MM.1S (cell line): ENCODE measurements around the gene ZNF804A.

Experiments
- DNase-seq: peaks from one replicate; pipeline ENCODE4 v3.0.0-alpha.2; 2015
- H2AFZ ChIP-seq: fragments of 300-600 bp; sonication (generic); 2 replicates; pipeline ENCODE4 v1.6.0; 2016; ENCODE audit warnings: antibody characterized with exemption, low read length
- H3F3A ChIP-seq: fragments of 300-600 bp; sonication (generic); 2 replicates; pipeline ENCODE4 v1.6.1; 2016; ENCODE audit warnings: mild to moderate bottlenecking, antibody characterized with exemption, low read length, moderate library complexity, mixed read lengths; ENCODE audit not compliant: insufficient read depth
- H3K27ac ChIP-seq: fragments of 300-600 bp; sonication (generic); 2 replicates; pipeline ENCODE4 v1.5.1; 2016; ENCODE audit warnings: mild to moderate bottlenecking, low read length
- H3K27me3 ChIP-seq: fragments of 300-600 bp; sonication (generic); replicated peaks from 2 replicates; pipeline ENCODE4 v1.6.0; 2016; ENCODE audit warnings: low read length; ENCODE audit not compliant: insufficient read depth
- H3K36me3 ChIP-seq: fragments of 300-600 bp; sonication (generic); replicated peaks from 2 replicates; pipeline ENCODE4 v1.6.1; 2016; ENCODE audit warnings: mild to moderate bottlenecking, low read length, mixed read lengths; ENCODE audit not compliant: insufficient read depth
- H3K4me1 ChIP-seq: fragments of 300-600 bp; sonication (generic); 2 replicates; pipeline ENCODE4 v1.6.1; 2016; ENCODE audit warnings: low read length, mixed read lengths
- H3K4me2 ChIP-seq: fragments of 300-600 bp; sonication (generic); 2 replicates; pipeline ENCODE4 v1.6.0; 2016; ENCODE audit warnings: low read depth, low read length
- H3K4me3 ChIP-seq: fragments of 300-600 bp; sonication (generic); 2 replicates; pipeline ENCODE4 v1.5.1; 2016; ENCODE audit warnings: low read length, mixed read lengths
- H3K79me2 ChIP-seq: fragments of 300-600 bp; sonication (generic); 2 replicates; pipeline ENCODE4 v1.6.1; 2016; ENCODE audit warnings: mixed run types, low read length, mixed read lengths
- H3K9ac ChIP-seq: fragments of 300-600 bp; sonication (generic); 2 replicates; pipeline ENCODE4 v1.6.1; 2016; ENCODE audit warnings: low read length, mixed read lengths
- H3K9me2 ChIP-seq: fragments of 300-600 bp; sonication (generic); replicated peaks from 2 replicates; pipeline ENCODE4 v1.6.1; 2016; ENCODE audit warnings: mild to moderate bottlenecking, low read length, mixed read lengths; ENCODE audit not compliant: insufficient read depth
- H3K9me3 ChIP-seq: fragments of 300-600 bp; sonication (generic); replicated peaks from 2 replicates; pipeline ENCODE4 v1.6.1; 2016; ENCODE audit warnings: mild to moderate bottlenecking, low read length, mixed read lengths; ENCODE audit not compliant: insufficient read depth
- H4K20me1 ChIP-seq: fragments of 300-600 bp; sonication (generic); 2 replicates; pipeline ENCODE4 v1.6.1; 2016; ENCODE audit warnings: mild to moderate bottlenecking, low read length, moderate library complexity, mixed read lengths; ENCODE audit not compliant: insufficient read depth
- EZH2 ChIP-seq: fragments of 300-600 bp; sonication (generic); optimal IDR thresholded peaks from 2 replicates; pipeline ENCODE3; 2017; ENCODE audit warnings: low read depth, mild to moderate bottlenecking, antibody characterized with exemption, low read length, mixed read lengths
- EZH2phosphoT487 ChIP-seq: fragments of 300-600 bp; sonication (generic); IDR thresholded peaks from 2 replicates; pipeline ENCODE4 v1.6.1; 2018; ENCODE audit warnings: antibody characterized with exemption, low read length
- TF ChIP-seq, protein P1 (sequence below): fragments of 300-600 bp; sonication (generic); IDR thresholded peaks from 2 replicates; pipeline ENCODE4 v1.5.1; 2016; ENCODE audit warnings: antibody characterized with exemption, low read length, mixed read lengths

ZNF804A gene

DNA sequence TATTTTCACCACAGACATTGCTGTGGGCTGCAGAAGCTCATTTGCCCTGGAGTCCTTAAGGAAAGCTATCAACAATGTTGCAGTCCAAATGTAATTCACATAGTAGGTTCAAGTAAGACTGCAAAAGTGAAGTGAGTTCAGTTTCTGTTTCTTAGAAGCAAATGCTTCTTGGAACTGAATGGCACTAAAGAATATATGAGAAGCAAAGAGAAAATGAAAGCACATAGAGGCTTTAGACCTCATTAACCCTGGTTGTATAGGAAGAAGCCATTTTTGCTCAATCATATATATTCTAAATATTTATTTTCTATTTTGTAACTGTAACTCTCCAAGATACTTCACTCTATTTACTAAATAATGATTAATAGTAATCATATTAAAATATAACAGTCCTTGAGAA is 292.0 kb downstream of the ZNF804A start:
- no peak for TF ChIP-seq EZH2phosphoT487
- no peak for TF ChIP-seq EZH2
- TF ChIP-seq, protein P1, sequence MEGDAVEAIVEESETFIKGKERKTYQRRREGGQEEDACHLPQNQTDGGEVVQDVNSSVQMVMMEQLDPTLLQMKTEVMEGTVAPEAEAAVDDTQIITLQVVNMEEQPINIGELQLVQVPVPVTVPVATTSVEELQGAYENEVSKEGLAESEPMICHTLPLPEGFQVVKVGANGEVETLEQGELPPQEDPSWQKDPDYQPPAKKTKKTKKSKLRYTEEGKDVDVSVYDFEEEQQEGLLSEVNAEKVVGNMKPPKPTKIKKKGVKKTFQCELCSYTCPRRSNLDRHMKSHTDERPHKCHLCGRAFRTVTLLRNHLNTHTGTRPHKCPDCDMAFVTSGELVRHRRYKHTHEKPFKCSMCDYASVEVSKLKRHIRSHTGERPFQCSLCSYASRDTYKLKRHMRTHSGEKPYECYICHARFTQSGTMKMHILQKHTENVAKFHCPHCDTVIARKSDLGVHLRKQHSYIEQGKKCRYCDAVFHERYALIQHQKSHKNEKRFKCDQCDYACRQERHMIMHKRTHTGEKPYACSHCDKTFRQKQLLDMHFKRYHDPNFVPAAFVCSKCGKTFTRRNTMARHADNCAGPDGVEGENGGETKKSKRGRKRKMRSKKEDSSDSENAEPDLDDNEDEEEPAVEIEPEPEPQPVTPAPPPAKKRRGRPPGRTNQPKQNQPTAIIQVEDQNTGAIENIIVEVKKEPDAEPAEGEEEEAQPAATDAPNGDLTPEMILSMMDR: no peak
- H4K20me1 ChIP-seq: no peaks in the 10 kb centered on the region
- H3K4me1 ChIP-seq: 0 out of 2 replicates have a peak, but pooled peaks cover 3% of the 10 kb centered on the region
- H3K4me3 ChIP-seq: peak overlapping the region; percentile 40
- H3K4me2 ChIP-seq: peak overlapping the region; percentile 63
- DNase-seq: peak; percentile 71
- H3K27ac ChIP-seq: peak overlapping the region; percentile 16; the same call in 1 of the 2 replicates
- no peaks in the 10 kb centered on the region for H3K27me3 ChIP-seq
- no peaks in the 10 kb centered on the region for H3K9me2 ChIP-seq
- H3F3A ChIP-seq: no peaks in the 10 kb centered on the region
- H3K79me2 ChIP-seq: no peaks in the 10 kb centered on the region
- H3K36me3 ChIP-seq: no peaks in the 10 kb centered on the region
- H3K9me3 ChIP-seq: no peaks in the 10 kb centered on the region
- no peak overlapping the region for H3K9ac ChIP-seq
- peak overlapping the region; percentile 56 for H2AFZ ChIP-seq

- Histone ChIP-seq H4K20me1 (no peaks in the 10 kb centered on the region), H3K4me3 (no peak overlapping the region), H3K27me3 (no peaks in the 10 kb centered on the region), H3K27ac (no peak overlapping the region), H3K9me2 (no peaks in the 10 kb centered on the region), H3K4me2 (no peak overlapping the region), H3F3A (no peaks in the 10 kb centered on the region), H3K4me1 (no peaks in the 10 kb centered on the region), H3K9ac (no peak overlapping the region), H3K36me3 (no peaks in the 10 kb centered on the region), H2AFZ (no peak overlapping the region), H3K9me3 (no peaks in the 10 kb centered on the region), H3K79me2 (no peaks in the 10 kb centered on the region)
- no peak for DNase-seq
- no peak for TF ChIP-seq EZH2phosphoT487
- TF ChIP-seq, protein P1: no peak
- TF ChIP-seq EZH2: no peak
Observed at GRCh38 chr2:184904991-184905390, 306.7 kb downstream of the ZNF804A start.

DNA sequence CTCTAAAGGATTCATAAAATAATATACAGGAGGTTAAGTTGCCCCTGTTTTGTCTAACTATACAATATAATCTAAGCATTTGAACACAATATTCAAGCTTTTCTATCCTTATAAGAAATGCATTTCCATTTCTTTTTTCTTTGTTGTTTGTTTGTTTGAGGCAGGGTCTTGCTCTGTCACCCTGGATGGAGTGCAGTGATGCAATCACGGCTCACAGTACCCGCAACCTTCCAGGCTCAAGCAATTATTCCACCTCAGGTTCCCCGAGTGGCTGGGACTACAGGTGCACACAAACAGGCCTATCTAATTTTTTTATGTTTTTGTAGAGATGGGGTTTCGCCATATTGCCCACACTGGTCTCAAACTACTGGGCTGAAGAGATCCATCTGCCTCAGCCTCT is 307.8 kb downstream of the ZNF804A start:
- Histone ChIP-seq H3K9me3 (no peaks in the 10 kb centered on the region), H3F3A (no peaks in the 10 kb centered on the region), H3K36me3 (no peaks in the 10 kb centered on the region), H3K27ac (no peak overlapping the region), H3K9ac (no peak overlapping the region), H2AFZ (no peak overlapping the region), H3K4me3 (no peak overlapping the region), H3K9me2 (no peaks in the 10 kb centered on the region), H3K4me2 (no peak overlapping the region), H3K79me2 (no peaks in the 10 kb centered on the region), H3K27me3 (no peaks in the 10 kb centered on the region), H4K20me1 (no peaks in the 10 kb centered on the region), H3K4me1 (no peaks in the 10 kb centered on the region)
- DNase-seq: no peak
- no peak for TF ChIP-seq EZH2
- no peak for TF ChIP-seq EZH2phosphoT487
- TF ChIP-seq, protein P1: no peak
